GM18498 (cell line): Measurements from ENCODE around the gene ZNF19.
"Not testable (repeated sequence)": the region's sequence is repeated elsewhere in the genome, so short reads cannot be mapped to it uniquely, and the experiment has no call there.

Experiments used
- ATAC-seq: cut with Tn5 transposase; IDR thresholded peaks from one replicate; pipeline ENCODE4 v1.9.1; 2021; ENCODE audit warnings: mild to moderate bottlenecking, moderate library complexity; ENCODE audit not compliant: unreplicated experiment

Gene ZNF19

DNA sequence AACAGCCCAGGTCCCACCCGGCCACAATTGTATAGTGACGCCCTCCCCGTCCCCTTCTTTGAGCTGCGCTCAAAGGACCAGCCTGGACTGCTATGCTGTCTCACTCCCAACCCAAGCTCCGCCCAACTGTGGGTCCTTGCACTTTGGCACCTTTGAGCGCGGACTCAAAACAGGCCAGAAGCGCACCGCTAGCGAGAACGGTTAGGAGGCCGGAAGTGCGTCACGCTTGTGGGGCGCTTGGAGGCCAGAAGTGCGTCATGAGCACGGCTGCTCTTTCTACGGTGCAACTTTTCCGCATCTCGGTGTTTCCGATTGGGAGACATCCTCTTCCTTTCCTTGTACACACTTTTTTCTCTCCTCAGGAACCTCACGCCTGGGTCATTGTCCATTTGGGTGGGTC is at the start of gene ZNF19:
TSS of gene ZNF19 (minus strand) at position 203 of the 400 bp plus-strand sequence. CDS start 7,210 bp downstream, outside the sequence.
- no peak for ATAC-seq

DNA sequence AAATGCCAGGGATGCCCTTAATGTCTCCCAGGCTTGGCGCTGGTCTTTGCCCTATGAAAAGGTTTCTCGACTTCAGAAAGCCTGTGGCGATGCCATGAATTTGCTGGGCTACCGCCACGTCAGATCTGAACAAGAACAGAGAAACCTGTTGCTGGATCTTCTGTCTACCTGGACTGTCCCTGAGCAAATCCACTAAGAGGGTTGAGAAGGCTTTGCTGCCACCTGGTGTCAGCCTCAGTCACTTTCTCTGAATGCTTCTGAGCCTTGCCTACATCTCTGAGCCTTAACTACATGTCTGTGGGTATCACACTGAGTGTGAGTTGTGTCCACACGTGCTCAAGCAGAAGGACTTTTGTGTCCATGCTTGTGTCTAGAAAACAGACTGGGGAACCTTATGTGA is 48.5 kb upstream of the ZNF19 start:
- ATAC-seq = no peak

DNA sequence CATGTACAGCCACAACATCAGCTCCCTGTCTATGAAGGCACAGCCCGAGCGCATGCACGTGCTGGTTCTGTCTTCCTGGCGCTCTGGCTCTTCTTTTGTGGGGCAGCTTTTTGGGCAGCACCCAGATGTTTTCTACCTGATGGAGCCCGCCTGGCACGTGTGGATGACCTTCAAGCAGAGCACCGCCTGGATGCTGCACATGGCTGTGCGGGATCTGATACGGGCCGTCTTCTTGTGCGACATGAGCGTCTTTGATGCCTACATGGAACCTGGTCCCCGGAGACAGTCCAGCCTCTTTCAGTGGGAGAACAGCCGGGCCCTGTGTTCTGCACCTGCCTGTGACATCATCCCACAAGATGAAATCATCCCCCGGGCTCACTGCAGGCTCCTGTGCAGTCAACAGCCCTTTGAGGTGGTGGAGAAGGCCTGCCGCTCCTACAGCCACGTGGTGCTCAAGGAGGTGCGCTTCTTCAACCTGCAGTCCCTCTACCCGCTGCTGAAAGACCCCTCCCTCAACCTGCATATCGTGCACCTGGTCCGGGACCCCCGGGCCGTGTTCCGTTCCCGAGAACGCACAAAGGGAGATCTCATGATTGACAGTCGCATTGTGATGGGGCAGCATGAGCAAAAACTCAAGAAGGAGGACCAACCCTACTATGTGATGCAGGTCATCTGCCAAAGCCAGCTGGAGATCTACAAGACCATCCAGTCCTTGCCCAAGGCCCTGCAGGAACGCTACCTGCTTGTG is 47.8 kb upstream of the ZNF19 start:
- no peak for ATAC-seq

DNA sequence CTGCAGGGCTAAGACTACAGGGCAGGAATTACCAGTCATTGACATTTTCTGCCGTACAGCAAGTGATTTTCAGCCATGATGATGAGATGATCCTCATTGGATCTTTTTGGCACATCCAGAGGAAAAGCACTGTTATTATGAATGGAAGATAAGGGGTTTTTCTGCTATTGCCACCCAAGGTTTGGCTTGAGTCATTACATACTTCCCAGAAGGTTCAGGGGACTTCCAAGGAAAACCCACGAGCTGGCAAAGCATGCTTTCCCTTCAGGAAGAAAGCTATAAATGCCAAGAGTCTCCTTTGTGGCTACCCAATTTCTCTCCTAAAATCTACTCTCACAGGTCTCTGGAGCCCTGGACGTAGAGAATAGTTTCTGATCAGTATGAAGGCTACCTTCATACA is 43.2 kb upstream of the ZNF19 start:
- no peak for ATAC-seq

DNA sequence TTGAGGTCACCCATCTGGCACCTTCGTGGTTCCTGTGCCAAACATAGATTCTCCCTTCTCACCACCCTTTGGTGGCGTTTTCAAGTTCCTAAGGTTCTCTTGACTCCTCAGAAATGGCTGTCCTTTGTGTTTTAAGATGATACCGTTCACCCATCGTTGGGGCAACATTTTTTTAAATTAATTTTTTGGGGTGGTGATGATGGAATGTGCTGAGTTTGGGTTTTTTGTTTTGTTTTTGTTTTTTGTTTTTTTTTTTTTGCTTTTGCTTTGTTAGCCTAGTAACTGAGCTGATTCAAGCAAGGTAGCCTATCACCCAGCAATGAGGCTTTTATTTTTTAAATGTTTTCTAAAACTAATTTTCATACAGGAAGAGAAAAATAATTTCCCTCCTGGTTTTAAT is 39.7 kb upstream of the ZNF19 start:
- ATAC-seq = no peak

DNA sequence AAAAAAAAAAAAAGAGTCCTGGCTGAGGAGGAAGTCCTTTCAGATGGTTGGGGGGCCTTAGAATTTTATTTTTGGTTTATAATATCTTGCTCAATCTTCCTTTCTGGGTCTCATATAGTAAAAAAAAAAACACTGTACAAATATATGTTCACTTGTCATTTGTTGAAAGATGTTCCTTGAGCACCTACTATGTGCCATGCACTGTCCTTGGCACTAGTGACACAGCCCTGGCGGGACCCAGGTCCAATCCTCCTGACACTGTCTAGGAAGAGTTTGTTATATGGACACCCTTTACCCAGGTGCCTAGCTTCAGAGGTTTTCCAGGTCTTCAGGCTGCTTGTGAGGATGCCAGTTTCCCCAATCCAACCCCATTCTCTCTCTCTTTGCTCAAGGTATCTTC is 39.1 kb upstream of the ZNF19 start:
- ATAC-seq = no peak

DNA sequence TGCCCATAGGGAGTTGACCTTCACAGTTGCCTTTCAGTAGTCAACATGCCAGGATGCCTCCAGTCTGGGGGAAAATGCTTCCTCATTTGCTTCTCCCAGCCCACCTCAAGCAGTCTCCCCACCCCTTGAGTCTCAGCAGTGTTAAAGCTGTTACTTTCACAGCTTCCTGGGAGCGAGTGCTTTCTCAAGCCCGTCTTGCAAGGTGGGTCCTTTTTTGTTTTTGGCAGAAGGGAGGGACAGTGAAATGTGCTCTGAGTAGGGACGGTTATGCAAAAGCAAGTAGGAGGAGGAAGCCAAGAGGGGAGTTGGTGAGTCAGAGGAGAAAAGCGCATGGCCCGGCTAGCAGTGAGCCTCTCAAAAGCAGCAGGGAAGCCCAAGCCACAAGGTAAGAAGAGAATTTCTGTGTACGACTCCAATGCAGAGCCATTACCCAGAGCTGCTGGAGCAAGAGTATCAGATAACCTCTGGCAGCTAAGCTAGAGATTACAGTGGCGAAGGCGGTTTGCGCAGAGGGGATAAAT is 37.0 kb upstream of the ZNF19 start, which contains the start of gene CHST4:
TSS of gene CHST4 (plus strand) at position 316 of the 521 bp plus-strand sequence. CDS start 10,252 bp downstream, outside the sequence.
- ATAC-seq = no peak

DNA sequence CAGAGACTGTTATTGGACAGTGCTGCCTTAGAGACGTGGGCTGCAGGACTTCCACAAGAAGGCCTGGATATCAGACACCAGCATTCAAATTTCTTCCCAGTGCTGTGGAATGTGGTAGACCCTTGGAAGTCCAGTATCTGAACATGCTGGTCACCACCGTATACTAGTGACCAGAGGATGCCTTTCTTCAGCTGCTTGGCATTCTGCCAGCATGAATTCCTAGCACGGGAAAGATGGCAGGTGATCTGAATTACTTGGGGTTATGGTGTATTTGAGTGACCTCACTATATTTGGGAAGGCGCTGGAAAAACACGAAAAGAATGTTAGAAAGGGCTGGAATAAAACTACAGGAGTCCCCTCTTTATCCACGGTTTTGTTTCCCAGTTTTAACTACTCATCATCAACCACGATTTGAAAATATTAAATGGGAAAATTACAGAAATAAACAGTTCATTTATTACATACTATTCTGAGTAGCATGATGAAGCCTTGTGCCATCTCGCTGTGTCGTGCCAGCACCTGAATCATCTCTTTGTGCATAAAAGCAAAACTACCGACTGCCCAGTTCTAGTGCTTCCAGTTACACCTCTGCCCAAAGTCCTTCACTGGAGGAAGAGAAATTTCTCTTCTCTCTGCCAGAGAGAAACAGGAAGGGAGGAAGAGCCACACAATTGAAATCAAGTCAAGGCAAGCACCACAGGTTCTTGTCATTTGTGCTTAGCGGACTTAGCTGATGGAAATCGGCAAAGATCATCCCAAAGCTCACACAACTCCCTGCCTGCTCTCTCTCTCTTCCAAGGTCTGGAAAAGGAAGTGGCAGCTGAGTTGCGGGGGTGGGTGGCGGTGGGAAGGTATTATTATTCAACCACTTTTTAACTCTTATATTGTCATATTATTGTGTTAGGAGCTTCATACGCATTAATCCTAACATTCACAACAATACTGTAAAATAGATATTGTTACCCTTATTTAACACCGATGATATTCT is 35.7 kb upstream of the ZNF19 start:
- ATAC-seq = no peak

DNA sequence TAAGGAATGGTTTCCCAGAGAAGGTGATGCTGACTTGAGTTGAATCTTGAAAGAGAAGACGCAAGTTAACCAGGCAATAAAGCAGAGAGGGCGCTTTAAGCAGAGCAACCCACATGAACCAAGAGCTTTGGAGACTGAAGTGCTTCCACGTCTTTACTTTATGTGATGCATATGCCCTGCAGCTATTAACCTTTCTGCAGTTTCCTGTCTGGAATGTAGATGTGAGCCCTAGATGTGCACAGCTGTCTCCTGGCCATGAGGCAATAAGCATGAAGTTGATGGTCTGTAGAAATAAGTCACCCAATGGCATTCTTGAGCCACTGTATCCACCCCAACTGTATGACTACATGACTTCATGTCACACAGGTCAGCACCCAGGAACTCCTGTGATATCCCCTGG is 31.4 kb upstream of the ZNF19 start:
- no peak for ATAC-seq

DNA sequence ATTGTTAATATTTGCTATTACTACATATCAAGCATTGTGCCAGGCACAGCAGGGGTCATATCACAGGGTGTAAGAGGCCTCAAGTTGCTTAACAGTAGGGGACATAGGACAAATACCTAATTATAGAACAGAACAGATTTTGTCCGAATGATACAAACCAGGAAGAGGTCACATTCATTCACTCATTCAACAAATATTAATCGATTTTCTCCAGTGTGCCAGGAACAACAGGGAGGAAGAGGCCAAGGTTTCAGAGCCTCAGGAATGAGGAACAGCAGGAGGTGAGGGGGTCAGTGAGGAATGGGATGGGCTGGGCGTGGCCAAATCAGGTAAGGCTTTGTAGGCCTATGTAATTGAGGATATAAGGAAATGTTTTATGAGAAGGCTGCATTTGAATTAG is 25.9 kb upstream of the ZNF19 start:
- no peak for ATAC-seq

DNA sequence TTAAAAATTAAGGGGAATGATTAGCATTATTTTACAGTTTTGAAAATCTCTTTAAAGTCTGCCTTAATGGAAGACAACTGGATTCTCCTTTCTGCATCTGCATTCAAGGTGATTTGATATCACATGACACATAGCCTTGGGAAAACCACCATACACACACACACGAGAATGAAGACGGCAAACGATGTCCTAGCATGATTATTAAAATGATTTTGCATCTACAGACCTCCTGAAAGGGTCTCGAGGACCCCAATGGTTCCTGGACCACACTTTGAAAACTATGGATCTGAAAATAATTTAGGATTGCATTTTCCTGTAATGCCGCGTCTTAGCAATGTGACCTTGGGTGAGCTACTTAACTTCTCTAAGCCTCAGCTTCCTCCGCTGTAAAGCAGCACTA is 25.4 kb upstream of the ZNF19 start:
- no peak for ATAC-seq

DNA sequence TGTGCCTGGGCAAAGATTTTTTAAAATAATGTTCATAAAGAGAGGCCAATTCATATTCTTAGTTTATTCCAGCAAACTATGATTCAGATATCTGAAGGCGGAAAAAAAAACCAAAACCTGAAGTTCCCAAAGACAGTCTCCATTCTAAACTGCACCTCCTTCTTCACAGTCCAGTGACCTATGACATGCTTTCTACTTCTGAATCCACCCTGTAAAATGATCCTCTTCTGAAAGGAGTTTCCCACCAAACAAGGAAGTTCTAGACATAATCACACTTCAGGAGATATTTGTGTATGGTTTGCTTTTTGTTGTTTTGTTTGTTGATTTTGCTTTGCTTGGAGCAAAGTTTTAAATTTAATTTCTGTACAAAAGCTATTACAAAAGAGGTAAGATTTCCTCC is 24.2 kb upstream of the ZNF19 start:
- no peak for ATAC-seq

DNA sequence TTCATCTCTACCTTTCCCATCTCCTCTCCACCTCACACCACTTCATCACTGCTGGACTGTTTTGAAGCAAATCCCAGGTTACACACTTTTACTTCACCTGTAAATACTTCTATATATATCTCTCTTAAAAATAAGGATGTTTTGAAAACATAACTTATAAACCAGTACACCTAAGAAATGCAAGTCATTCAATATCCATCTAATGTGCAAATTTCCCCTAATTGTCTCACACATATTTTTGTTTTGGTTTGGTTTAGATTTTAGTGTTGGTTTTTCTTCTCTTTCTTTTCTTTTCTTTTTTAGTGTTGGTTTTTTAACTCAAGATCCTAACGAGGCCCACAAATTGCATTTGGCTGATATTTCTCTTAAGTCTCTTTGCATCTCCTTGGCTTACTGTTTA is 17.9 kb upstream of the ZNF19 start:
- no peak for ATAC-seq

DNA sequence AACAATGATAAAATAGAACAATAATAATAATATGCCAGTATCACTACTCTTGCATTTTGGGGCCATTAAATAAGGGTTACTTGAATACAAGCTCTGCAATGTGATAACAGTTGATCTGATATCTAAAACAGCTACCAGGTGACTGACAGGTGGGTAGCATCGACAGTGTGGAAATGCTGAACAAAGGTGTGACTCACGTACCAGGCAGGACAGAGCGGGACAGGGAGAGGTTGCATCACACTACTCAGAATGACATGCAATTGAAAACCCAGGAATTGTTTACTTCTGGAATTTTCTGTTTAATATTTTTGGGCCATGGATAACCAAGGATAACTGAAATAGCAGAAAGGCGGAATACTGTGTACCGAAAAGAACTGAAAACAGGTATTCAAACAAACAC is 15.8 kb upstream of the ZNF19 start:
- no peak for ATAC-seq

DNA sequence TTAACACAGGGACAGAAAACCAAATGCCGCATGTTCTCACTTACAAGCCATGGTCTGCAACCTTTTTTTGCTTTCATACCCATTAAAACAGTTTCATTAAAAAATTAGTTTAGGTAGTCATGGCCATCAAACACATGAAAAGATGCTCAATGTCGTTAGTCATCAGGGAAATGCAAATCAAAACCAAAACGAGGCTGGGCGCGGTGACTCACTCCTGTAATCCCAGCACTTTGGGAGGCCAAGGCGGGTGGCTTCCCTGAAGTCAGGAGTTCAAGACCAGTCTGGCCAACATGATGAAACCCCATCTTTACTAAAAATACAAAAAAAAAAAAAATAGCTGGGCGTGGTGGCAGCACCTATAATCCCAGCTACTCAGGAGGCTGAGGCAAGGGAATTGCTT is 14.9 kb upstream of the ZNF19 start:
- ATAC-seq = not testable (repeated sequence)

DNA sequence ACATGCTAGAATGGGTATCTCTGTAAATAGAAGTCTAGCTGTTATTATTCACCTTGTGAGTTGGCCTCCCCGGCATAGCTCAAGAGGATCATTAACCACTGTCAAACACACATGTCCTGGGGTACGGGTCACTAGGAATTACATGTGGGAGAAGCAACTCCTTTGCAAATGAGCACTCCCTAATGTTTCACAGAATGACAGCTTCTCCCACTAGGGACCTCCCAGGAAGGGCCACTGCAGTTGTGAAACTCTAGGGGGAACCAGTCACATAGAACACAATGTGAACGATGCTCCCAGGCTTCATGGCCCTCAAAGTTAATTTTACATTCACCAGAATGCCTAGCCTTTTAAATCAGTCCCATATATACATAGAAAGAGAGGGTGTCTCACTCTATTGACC is 12.4 kb upstream of the ZNF19 start:
- ATAC-seq = no peak

DNA sequence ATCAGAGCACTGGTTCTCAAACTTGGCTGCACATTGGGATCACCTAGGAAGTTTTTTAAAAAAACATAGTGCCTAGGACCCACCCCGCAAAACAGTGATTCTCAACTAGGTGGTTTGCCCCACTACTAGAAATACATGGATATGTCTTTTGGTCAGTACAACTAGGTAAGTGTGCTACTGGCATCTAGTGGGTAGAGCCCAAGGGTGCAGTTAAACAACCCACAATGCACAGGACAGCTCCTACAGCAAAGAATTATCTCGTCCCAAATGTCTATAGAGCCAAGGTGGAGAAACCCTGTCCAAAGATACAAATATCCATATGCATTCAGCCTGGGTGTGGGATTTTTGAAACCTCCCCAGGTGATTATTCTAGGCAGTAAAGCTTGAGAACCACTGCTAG is 11.8 kb upstream of the ZNF19 start:
- no peak for ATAC-seq

DNA sequence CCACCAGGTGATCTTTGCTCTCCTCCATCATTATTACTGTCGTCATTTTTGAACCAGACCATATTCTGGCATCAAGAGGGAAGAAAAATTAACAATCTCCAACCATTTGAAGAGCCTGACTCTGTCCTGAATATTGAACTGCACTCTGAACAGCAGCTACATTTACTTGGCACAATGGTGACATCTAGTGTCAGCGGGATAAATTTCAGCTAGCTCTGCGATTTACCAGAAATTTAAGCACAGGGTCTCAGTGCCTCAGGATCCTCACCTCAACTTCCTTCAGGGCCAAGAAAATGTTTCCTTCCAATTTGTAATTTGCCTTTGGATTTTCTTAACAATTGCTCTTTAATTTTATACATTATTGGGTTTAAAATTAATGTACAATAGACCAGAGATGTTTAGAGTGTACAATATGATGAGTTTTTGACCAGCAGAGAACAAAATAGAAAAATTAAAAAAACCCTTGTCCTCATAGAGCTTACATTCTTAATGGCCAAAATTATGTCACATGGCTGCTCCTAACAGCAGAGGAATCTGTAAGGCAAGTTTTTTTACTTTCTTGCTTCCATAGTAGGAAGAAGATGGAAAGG is 10.7 kb upstream of the ZNF19 start:
- no peak for ATAC-seq

DNA sequence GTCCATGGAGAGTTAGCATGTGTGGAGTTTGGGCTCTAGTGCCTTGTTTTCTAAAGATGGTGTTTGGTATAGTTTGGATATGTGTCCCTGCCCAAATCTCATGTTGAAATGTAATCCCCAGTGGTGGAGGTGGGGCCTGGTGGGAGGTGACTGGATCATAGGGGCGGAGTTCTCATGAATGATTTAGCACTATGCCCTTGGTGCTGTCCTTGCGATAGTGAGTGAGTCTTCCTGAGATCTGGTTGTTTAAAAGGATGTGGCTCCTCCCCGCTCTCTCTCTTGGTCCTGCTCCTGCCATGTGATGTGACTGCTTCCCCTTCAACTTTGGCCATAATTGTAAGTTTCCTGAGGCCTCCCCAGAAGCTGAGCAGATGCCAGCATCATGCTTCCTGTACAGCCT is 8.9 kb upstream of the ZNF19 start:
- ATAC-seq = no peak

DNA sequence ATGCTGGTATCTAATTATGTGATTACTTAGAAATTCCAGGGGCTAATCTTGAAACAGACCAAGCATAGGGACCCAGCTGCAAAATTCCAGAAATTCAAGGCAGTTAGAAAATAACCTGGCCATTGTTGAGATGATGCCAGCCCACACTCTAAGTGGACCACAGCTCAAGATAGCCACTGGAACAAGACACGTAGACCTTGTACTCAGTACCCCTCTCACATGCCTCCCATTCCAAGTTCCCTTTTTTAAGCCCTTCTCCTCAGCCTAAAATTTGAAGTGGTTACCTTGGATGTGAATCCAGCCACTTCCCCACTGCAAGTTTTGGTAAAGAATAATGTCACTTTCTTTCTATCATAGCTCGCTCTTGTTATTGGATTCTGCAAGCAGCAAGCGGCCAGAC is 4.1 kb upstream of the ZNF19 start:
- no peak for ATAC-seq

DNA sequence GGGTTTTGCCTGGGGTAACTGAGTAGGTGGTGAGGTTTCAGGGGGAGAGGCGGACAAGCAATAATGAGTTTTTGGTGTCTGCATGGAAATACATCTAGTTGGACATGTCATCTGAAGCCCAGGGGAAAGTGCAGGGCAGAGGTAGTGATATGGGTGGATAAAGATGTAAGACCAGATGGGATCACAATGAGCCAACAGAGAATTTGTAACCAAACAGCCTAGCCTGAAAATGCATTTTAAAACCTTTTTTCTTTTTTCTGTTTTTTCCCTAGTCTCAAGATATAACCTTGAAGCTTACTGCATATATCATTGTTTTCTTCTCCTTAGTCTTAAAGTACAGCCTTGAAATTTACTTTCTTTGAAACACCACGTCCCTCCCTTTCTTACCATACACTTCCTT is 3.7 kb upstream of the ZNF19 start:
- ATAC-seq = no peak
